Mucosa of stomach (tissue), 1 donor: ENCODE data around the gene BEAN1.
A peak's percentile ranks its signal among the peaks of the same experiment; 100 is the strongest.
"Not testable (repeated sequence)": the region's sequence is repeated elsewhere in the genome, so short reads cannot be mapped to it uniquely, and the experiment has no call there.

Source experiments
- H3K27me3 ChIP-seq: one replicate; pipeline ENCODE4 v1.7.0; 2013; ENCODE audit warnings: mild to moderate bottlenecking, low read length; ENCODE audit not compliant: control insufficient read depth, insufficient read depth
- H3K36me3 ChIP-seq: one replicate; pipeline ENCODE4 v1.7.0; 2013; ENCODE audit warnings: low read length; ENCODE audit not compliant: control insufficient read depth, insufficient read depth
- H3K4me1 ChIP-seq: one replicate; pipeline ENCODE4 v1.7.0; 2013; ENCODE audit warnings: mild to moderate bottlenecking, low read length; ENCODE audit not compliant: control insufficient read depth, insufficient read depth
- H3K4me3 ChIP-seq: one replicate; pipeline ENCODE4 v1.7.0; 2013; ENCODE audit warnings: low read length
- H3K9ac ChIP-seq: one replicate; pipeline ENCODE4 v1.7.0; 2013; ENCODE audit warnings: mild to moderate bottlenecking, low read length, moderate library complexity
- H3K9me3 ChIP-seq: one replicate; pipeline ENCODE4 v1.7.0; 2013; ENCODE audit warnings: mild to moderate bottlenecking, low read length, moderate library complexity; ENCODE audit not compliant: control insufficient read depth
- donor health status: Pancreatic carcinoma.

BEAN1 gene

GRCh38 chr16:66514391-66514790 lies 87.3 kb downstream of the BEAN1 start:
- H3K4me1 ChIP-seq: peaks cover 63% of the 10 kb centered on the region

GRCh38 chr16:66514980-66515595 lies 88.0 kb downstream of the BEAN1 start:
- not testable (repeated sequence) for H3K36me3 ChIP-seq, H3K4me3 ChIP-seq, H3K27me3 ChIP-seq, H3K9ac ChIP-seq, H3K9me3 ChIP-seq
- H3K4me1 ChIP-seq: peaks cover 62% of the 10 kb centered on the region

More at GRCh38 chr16:66514391-66514790, 87.3 kb downstream of the BEAN1 start:
- not testable (repeated sequence) for H3K36me3 ChIP-seq, H3K27me3 ChIP-seq, H3K9ac ChIP-seq, H3K9me3 ChIP-seq, H3K4me3 ChIP-seq

GRCh38 chr16:66515596-66516508 lies 88.8 kb downstream of the BEAN1 start:
- H3K36me3 ChIP-seq: peaks cover 9% of the 10 kb centered on the region
- H3K4me1 ChIP-seq: peaks cover 62% of the 10 kb centered on the region
- H3K27me3 ChIP-seq: no peaks in the 10 kb centered on the region
- no peak overlapping the region for H3K4me3 ChIP-seq
- H3K9me3 ChIP-seq: no peaks in the 10 kb centered on the region
- H3K9ac ChIP-seq: peak overlapping the region; percentile 27

- Histone ChIP-seq H3K36me3 (peaks cover 9% of the 10 kb centered on the region), H3K4me1 (peaks cover 62% of the 10 kb centered on the region), H3K27me3 (no peaks in the 10 kb centered on the region), H3K4me3 (no peak overlapping the region), H3K9me3 (no peaks in the 10 kb centered on the region), H3K9ac (peak overlapping the region; percentile 27)
Measured at GRCh38 chr16:66516509-66516807, 89.4 kb downstream of the BEAN1 start.

- peaks cover 62% of the 10 kb centered on the region for H3K4me1 ChIP-seq
- no peaks in the 10 kb centered on the region for H3K27me3 ChIP-seq
- peak overlapping the region; percentile 32 for H3K4me3 ChIP-seq
- H3K9ac ChIP-seq: peak overlapping the region; percentile 89
- no peaks in the 10 kb centered on the region for H3K9me3 ChIP-seq
- peaks cover 9% of the 10 kb centered on the region for H3K36me3 ChIP-seq
Measured at GRCh38 chr16:66516808-66517585, 89.9 kb downstream of the BEAN1 start.

GRCh38 chr16:66517586-66518263 lies 90.6 kb downstream of the BEAN1 start:
- H3K36me3 ChIP-seq: peaks cover 9% of the 10 kb centered on the region
- H3K9ac ChIP-seq: peak overlapping the region; percentile 89
- no peaks in the 10 kb centered on the region for H3K27me3 ChIP-seq
- H3K9me3 ChIP-seq: no peaks in the 10 kb centered on the region
- H3K4me1 ChIP-seq: peaks cover 63% of the 10 kb centered on the region
- H3K4me3 ChIP-seq: peak overlapping the region; percentile 32

GRCh38 chr16:66519482-66520373 lies 92.6 kb downstream of the BEAN1 start:
- Histone ChIP-seq H3K9ac (peak overlapping the region; percentile 45), H3K36me3 (peaks cover 9% of the 10 kb centered on the region), H3K9me3 (no peaks in the 10 kb centered on the region), H3K27me3 (no peaks in the 10 kb centered on the region), H3K4me3 (no peak overlapping the region), H3K4me1 (peaks cover 72% of the 10 kb centered on the region)

GRCh38 chr16:66520406-66521170 lies 93.5 kb downstream of the BEAN1 start:
- no peak overlapping the region for H3K4me3 ChIP-seq
- no peaks in the 10 kb centered on the region for H3K27me3 ChIP-seq
- peaks cover 74% of the 10 kb centered on the region for H3K4me1 ChIP-seq
- H3K36me3 ChIP-seq: peaks cover 5% of the 10 kb centered on the region
- H3K9me3 ChIP-seq: no peaks in the 10 kb centered on the region
- peak overlapping the region; percentile 45 for H3K9ac ChIP-seq

- Histone ChIP-seq H3K9ac (peak overlapping the region; percentile 24), H3K36me3 (peaks cover 5% of the 10 kb centered on the region), H3K9me3 (no peaks in the 10 kb centered on the region), H3K4me1 (peaks cover 68% of the 10 kb centered on the region), H3K27me3 (no peaks in the 10 kb centered on the region), H3K4me3 (no peak overlapping the region)
Measured at GRCh38 chr16:66521252-66521713, 94.2 kb downstream of the BEAN1 start.

- peaks cover 60% of the 10 kb centered on the region for H3K4me1 ChIP-seq
- peak overlapping the region; percentile 24 for H3K9ac ChIP-seq
Measured at GRCh38 chr16:66521951-66522771, 95.1 kb downstream of the BEAN1 start.

More at GRCh38 chr16:66521951-66522771, 95.1 kb downstream of the BEAN1 start:
- Histone ChIP-seq H3K27me3 (no peaks in the 10 kb centered on the region), H3K9me3 (no peaks in the 10 kb centered on the region), H3K4me3 (no peak overlapping the region), H3K36me3 (peaks cover 6% of the 10 kb centered on the region)
